ENCODE data around the gene OR2AT4. TPM values are rescaled to one million over a fixed set of nuclear protein-coding genes. Genes with fewer than 3 reads are reported as not detected.

The OR2AT4 gene
- total RNA-seq, 2 donors from 2014 or later, result not detected

- Histone ChIP-seq H3K27ac (peak overlapping the region in 1 of 2 donors; percentile 45), H3K4me3 (no peak overlapping the region), H3K9me3 (no peaks in the 10 kb centered on the region), H3K36me3 (no peaks in the 10 kb centered on the region), H3K4me1 (peaks cover 0 to 25% of the 10 kb centered on the region in 2 donors), H3K27me3 (no peaks in the 10 kb centered on the region)
- TF ChIP-seq, protein P1, sequence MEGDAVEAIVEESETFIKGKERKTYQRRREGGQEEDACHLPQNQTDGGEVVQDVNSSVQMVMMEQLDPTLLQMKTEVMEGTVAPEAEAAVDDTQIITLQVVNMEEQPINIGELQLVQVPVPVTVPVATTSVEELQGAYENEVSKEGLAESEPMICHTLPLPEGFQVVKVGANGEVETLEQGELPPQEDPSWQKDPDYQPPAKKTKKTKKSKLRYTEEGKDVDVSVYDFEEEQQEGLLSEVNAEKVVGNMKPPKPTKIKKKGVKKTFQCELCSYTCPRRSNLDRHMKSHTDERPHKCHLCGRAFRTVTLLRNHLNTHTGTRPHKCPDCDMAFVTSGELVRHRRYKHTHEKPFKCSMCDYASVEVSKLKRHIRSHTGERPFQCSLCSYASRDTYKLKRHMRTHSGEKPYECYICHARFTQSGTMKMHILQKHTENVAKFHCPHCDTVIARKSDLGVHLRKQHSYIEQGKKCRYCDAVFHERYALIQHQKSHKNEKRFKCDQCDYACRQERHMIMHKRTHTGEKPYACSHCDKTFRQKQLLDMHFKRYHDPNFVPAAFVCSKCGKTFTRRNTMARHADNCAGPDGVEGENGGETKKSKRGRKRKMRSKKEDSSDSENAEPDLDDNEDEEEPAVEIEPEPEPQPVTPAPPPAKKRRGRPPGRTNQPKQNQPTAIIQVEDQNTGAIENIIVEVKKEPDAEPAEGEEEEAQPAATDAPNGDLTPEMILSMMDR (IDR thresholded peaks at IDR 0.05), result no peak
- DNase-seq (ENCODE audit: low spot score), result peak; percentile 87
Observed at GRCh38 chr11:75142714-75143419, 46.2 kb upstream of the OR2AT4 start.

DNA sequence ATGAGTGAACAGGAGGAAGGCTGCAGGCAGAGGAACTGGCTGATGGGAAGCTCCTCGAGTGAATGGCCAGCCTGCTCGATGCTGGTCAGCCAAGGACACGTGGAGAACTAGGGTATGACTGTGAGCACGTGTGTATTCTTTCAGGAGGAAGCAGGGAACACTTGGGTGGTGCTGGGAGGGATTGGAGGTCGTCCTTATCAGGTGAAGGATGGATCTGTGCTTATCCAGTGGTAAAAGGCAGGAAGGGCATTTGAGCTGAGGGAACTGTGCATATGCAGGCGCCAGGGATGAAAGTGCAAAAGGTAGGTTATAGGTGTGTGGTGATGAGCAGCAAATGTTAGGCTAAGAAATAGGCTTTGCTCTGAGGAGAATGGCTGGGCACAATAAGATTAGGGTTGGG is 44.5 kb upstream of the OR2AT4 start:
- Histone ChIP-seq H3K36me3 (no peaks in the 10 kb centered on the region), H3K4me3 (no peak overlapping the region), H3K9me3 (no peaks in the 10 kb centered on the region), H3K27me3 (no peaks in the 10 kb centered on the region), H3K4me1 (peaks cover 0 to 15% of the 10 kb centered on the region in 2 donors), H3K27ac (no peak overlapping the region)
- TF ChIP-seq, protein P1 (IDR thresholded peaks at IDR 0.05), result no peak
- DNase-seq (ENCODE audit: low spot score), result no peak

DNA sequence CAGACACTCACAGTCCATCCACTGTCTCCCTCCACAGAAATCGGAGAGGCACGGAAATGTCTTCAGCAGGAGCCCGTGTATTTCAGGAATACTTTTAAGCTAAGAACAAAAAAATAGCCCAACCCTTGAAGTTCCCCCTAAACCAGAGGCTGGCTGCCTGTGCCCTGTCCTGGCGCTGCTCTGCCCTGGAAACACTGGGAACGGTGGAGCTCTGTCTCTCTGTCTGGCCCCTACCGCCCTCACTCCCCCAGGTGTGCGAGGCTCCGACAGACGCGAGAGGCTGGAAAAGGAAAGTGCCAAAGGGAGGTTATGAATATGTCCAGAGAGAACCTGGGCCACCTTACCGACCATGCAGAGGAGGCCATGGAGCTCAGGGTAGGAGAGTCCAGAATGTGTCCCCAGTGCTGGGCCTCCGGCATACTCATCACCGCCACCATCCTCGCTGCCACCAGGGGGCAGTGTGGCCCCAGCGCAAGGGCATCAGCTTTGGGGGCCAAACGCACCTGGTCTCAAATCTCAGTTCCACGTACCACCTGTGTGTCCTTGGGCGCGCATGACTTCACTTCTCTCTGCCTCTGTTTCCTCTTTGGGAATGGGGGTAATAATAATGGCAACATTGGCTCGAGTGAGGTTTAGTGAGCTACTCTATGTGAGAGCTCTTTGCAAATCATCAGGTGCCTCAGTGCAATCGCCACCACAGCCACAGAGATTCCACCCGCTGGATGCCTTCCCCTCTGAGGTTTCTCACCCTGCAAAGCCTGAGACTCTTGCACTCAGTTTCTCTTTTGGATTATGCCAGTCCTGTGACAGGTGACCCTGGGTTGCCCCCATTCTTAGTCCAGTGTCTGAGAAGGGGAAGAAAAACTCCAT is 43.8 kb upstream of the OR2AT4 start:
- no peak for DNase-seq (ENCODE audit: low spot score)
- Histone ChIP-seq H3K9me3 (no peaks in the 10 kb centered on the region), H3K36me3 (no peaks in the 10 kb centered on the region), H3K27ac (no peak overlapping the region), H3K4me3 (no peak overlapping the region), H3K27me3 (no peaks in the 10 kb centered on the region), H3K4me1 (peaks cover 0 to 15% of the 10 kb centered on the region in 2 donors)
- TF ChIP-seq, protein P1 (IDR thresholded peaks at IDR 0.05), result peak; percentile 94 to 97

DNA sequence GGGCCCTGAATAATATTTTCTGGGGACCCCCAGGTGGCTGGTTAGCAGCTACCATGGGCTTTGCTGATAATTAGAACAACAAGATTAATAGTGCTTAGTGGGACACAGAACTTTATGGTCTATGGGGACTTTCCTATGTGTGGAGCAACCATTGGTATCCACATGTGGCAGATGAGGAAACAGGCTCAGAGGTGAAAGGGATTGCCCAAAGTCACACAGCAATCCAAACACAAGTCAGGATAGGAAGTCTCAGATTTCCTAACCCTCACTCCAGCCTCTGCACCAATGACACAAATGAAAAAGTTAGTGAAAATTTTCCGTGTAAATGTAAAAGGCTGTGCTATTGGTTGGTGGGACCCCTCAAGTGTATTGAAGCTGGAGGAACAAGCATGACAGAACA is 39.0 kb upstream of the OR2AT4 start:
- H3K4me3 ChIP-seq, result no peak overlapping the region
- H3K27me3 ChIP-seq, result no peaks in the 10 kb centered on the region
- H3K36me3 ChIP-seq, result no peaks in the 10 kb centered on the region
- H3K4me1 ChIP-seq, result no peaks in the 10 kb centered on the region
- no peak for DNase-seq (ENCODE audit: low spot score)
- H3K9me3 ChIP-seq, result no peaks in the 10 kb centered on the region
- TF ChIP-seq, protein P1 (IDR thresholded peaks at IDR 0.05), result no peak
- no peak overlapping the region for H3K27ac ChIP-seq

DNA sequence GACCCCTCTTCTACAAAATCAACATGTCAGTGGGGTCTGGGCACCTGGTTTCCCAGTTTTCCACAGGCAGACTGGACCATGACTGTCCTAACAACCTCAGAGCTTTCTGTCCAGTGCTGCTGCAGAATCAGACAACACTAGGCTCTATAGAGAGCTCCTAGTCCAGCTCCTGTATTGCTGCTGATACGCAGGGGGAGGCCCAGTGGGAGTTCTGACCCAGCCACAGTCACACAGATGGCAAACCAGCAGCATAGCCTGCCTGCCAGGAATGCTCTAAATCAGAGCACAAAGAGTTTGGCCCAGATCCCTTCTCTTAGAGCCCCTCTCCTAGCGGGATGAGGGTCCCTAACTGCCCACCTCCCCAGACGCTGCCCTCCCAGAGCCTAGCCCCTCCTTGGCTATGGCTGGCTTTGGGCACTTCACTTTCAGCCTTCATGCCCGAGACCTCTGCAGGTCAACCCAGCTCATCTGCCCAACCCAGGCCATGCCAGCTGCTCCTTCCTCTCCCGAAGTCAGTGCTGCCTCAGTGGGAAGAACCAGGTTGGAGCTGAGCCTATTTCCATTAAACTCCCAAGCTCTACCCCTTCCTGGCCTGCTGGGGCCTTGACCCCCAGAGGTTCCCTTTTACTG is 38.5 kb upstream of the OR2AT4 start:
- TF ChIP-seq, protein P1 (IDR thresholded peaks at IDR 0.05), result no peak
- Histone ChIP-seq H3K27me3 (no peaks in the 10 kb centered on the region), H3K4me1 (no peaks in the 10 kb centered on the region), H3K9me3 (no peaks in the 10 kb centered on the region), H3K27ac (no peak overlapping the region), H3K36me3 (no peaks in the 10 kb centered on the region), H3K4me3 (no peak overlapping the region)
- DNase-seq (ENCODE audit: low spot score), result no peak

Measured in right atrium auricular region (tissue), 2 donors.